ENCODE data around the gene CISD1.
"Not testable (repeated sequence)": the region's sequence is repeated elsewhere in the genome, so short reads cannot be mapped to it uniquely, and the experiment has no call there.

CISD1 gene

GRCh38 chr10:58268946-58269781, at the start of gene CISD1:
Gene CISD1 (plus strand): TSS chr10:58269162. CDS start chr10:58269274, 112 bp downstream.
- peak; percentile 89 to 90 for DNase-seq

- DNase-seq, result no peak
Measured at GRCh38 chr10:58219875-58220274, 49.1 kb upstream of the CISD1 start.

GRCh38 chr10:58220769-58221451, 48.1 kb upstream of the CISD1 start:
- DNase-seq, result no peak

DNA sequence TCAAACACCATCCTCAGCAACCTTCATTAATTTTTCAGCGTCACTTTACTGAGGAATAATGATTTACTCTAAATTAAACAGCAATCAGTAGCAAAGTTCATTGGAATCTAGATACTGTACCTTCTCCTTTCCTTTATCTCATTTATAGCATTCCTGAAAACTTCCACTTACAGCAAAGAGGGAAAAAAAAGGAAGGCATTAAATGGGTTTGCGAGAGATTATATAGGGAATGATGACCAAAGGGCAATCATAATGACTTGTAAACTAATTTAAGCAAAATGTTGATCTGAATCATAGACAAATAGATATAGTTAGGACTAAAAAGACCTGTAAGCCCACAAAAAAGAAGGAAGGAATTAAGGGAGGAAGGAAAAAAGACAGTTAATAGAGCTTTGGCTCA, 43.3 kb upstream of the CISD1 start:
- no peak for DNase-seq

DNA sequence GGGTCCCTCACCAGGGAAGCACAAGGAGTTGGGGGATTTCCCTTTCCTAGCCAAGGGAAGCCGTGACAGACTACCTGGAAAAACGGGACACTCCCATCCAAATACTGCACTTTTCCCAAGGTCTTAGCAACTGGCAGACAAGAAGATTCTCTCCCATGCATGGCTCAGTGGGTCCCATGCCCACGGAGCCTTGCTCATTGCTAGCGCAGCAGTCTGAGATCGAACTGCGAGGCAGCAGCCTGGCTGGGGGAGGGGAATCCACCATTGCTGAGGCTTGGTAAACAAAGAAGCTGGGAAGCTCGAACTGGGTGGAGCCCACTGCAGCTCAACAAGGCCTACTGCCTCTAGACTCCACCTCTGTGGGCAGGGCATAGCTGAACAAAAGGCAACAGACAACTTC, 39.1 kb upstream of the CISD1 start:
- DNase-seq, result not testable (repeated sequence)

GRCh38 chr10:58237014-58237834, 31.7 kb upstream of the CISD1 start:
- DNase-seq, result no peak

- DNase-seq, result no peak
Measured at GRCh38 chr10:58239561-58240169, 29.3 kb upstream of the CISD1 start.

DNA sequence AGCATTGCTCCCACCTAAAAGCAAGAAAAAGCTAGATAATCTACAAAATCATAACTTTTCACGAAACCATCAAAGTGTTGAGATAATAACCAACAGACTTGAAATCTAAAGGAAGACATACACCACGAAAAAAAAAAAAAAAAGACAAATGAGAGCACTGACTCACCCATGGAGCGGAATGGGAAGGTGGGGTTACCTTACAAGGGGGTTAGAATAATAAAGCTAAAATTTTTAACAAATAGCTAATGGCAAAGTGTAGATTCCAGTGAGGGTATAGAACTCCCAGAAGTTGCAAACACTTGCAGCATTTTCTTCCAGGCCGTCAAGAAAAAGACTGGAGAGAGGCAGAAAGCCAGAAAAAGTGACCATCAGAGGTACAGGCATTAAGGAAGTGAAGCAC, 28.4 kb upstream of the CISD1 start:
- no peak for DNase-seq

DNA sequence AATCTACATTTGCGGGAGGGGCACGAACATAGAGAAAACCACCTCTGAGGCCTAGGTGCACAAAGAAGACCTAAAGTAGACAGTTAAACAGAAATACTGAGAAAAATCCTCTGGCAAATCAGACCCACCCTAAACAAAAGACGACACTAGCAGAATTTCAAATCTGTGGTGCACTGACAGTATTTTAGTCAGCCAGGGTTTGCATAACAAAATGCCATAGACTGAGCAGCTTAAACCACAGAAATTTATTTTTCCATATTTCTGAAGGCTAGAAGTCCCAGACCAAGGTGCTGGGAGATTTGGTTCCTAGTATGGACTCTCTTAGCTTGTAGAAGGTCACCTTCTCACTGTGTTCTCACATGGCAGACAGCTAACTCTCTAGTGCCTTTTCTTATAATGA, 27.6 kb upstream of the CISD1 start:
- DNase-seq, result no peak

DNA sequence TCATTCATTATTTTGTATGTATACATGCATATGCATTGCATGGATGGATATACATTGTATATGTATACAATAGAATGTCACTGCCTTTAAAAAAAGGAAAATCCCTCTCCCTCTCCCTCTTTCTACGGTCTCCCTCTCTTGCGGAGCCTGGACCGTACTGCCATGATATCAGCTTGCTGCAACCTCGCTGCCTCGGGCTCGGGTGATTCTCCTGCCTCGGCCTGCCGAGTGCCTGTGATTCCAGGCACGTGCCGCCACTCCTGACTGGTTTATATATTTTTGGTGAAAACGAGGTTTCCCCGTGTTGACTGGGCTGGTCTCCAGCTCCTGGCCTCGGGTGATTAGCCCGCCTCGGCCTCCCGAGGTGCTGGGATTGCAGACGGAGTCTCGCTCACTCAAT, 25.7 kb upstream of the CISD1 start:
- no peak for DNase-seq

DNA sequence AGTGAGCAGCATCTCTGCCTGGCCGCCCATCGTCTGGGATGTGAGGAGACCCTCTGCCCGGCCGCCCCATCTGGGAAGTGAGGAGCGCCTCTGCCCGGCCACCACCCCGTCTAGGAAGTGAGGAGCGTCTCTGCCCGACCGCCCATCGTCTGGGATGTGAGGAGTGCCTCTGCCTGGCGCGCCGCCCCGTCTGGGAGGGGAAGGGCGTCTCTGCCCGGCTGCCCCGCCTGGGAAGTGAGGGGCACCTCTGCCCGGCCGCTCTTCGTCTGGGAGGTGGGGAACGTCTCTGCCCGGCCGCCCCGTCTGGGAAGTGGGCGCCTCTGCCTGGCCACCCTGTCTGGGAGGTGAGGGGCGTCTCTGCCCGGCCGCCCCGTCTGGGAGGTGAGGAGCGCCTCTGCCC, 25.2 kb upstream of the CISD1 start:
- not testable (repeated sequence) for DNase-seq

- DNase-seq, result not testable (repeated sequence)
Measured at GRCh38 chr10:58244242-58244641, 24.7 kb upstream of the CISD1 start.

GRCh38 chr10:58244666-58245065, 24.3 kb upstream of the CISD1 start:
- DNase-seq, result not testable (repeated sequence)

DNA sequence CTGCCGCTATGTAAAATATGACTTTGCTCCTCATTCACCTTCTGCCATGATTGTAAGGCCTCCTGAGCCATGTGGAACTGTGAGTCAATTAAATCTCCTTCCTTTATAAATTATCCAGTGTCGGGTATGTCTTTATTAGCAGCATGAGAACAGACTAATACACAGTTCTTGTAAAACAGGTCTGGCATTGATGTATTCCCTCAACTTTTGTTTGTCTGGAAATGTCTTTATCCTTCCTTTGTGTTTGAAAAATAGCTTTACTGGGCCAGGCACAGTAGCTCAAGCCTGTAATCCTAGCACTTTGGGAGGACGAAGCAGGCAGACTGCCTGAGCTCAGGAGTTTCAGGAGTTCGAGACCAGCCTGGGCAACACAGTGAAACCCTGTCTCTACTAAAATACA, 15.8 kb upstream of the CISD1 start:
- no peak for DNase-seq

DNA sequence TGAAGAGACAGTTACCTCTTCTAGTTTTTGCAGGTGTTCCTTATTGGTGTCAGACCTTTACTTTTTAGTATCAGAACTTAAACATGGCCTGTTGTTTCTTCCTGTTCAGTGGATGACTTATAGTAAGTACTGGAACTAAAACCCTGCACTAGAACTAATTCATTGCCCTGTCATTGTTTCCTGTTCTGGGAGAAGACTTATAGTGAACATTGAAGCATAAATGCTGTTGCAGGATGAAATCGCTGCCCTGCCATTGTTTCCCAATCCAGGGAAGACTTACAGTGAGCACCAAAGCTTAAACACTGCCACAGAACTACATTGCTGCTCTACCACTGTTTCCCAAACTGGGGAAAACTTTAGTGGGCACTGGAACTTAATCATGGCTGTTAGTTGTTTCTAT, 14.3 kb upstream of the CISD1 start:
- DNase-seq, result no peak

DNA sequence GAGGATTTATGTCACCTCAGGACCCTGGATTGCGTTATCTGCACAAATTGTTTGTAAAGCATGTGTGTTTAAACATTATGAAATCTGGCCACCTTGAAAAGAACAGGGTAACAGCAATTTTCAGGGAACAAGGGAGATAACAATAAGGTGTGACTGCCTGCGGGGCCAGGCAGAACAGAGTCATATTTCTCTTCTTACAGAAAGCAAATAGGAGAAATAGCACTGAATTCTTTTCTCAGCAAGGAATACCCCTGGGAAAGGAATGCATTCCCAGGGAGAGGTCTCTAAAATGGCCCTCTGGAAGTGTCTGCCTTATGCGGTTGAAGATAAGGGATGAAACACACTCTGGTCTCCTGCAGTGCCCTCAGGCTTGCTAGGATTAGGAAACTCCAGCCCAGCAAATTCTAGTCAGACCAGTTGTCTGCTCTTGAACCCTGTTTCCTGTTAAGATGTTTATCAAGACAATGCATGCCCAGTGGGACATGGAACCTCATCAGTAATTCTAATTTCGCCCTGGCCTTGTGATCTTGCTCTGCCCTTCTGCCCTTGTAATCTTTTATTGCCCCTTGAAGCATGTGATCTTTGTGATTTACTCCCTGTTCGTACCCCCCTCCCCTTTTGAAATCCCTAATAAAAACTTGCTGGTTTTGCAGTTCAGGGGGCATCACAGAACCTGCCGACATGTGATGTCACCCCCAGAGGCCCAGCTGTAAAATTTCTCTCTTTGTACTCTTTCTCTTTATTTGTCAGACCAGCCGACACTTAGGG, 12.8 kb upstream of the CISD1 start:
- not testable (repeated sequence) for DNase-seq

DNA sequence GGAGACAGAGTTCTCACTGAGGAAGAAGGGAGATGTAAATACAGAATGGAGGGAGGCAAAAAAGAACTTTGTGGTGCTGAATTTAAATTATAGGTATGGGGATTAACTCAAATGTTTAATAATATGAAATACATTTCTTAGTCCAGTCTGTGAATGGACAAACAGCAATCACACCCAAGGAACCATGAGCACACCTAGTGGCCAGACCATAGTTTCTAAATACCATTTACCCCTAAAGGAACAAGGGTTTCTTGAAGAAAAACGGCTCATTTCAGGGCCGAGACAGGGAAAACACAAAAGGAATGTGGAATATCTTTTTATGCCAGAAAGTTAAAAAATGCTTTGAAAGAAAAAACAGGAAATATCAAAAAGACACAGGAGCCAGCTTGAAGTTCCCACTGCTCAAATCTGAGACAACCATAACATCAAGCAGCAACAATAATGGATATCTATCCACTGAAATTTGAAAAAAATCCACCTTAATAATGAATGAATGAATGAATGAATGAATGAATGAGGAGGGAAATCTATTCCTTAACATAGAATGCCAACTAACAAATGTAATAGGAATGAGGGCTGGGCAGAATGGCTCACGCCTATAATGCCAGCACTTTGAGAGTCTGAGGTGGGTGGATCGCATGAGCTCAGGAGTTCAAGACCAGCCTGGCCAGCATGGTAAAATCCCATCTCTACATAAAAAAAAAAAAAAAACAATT, 9.8 kb upstream of the CISD1 start:
- no peak for DNase-seq

DNA sequence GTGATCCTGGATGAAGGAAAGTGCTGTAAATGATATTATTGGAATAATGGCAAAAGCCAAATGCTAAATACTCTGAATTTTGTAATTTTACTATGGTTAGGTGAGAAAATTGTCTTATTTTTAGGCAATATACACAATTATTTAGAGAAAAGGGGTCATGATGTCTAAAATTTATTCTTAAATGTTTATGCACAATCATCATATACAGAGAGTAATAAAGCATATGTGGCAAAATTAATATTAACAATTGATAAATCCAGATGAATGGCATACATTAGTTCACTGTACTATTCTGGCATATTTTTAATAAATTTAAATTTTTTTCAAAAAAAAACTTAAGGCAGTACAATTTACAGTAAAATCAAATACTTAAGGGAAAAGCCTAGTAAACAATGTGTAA, 8.6 kb upstream of the CISD1 start:
- DNase-seq, result no peak

DNA sequence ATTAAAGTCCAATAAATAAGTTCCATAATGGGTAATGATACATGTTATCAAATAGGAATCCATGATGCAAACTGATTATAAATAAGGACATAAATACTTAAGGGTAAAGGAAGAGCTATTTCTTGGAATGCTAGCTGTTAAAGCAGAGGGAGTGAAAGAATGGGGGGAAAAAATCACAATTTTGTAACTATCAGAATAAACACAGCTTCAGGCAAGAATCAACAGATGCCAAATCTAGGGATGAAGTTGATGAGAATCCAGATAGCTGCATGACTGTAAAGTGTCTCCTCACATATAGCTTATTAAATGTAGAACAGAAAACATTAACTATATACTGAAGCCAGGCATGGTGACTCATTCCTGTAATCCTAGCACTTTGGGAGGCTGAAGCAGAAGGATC, 6.2 kb upstream of the CISD1 start:
- no peak for DNase-seq

- no peak for DNase-seq
Measured at GRCh38 chr10:58264780-58265179, 4.2 kb upstream of the CISD1 start.

DNA sequence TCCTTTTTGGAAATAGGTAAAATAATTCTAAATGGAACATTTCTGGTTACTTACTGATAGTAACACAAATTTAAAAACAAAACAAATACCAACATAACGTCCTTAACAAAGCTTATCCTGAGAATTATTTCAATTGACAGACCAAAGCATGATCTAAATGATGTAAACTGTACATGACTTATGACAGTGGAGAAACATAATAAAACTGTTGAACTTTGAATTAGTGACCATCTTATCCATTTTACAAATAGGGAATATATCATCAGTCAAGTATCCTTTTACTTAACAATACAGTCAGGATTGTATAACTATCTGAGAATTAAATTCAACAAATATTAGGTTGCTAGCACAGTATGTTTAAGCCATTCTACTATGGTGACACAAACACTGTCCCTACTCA, 3.7 kb upstream of the CISD1 start:
- DNase-seq, result no peak

Data from NCI-H187 (cell line).